NCI-H1417 (cell line): ENCODE results near the gene ANKS1A.
"Not testable (repeated sequence)": the region's sequence is repeated elsewhere in the genome, so short reads cannot be mapped to it uniquely, and the experiment has no call there.

Experiments
- DNase-seq, 3 experiments: peaks; one replicate each; lab custom pipeline; 2025; lab: John Stamatoyannopoulos, UW

Gene ANKS1A

DNA sequence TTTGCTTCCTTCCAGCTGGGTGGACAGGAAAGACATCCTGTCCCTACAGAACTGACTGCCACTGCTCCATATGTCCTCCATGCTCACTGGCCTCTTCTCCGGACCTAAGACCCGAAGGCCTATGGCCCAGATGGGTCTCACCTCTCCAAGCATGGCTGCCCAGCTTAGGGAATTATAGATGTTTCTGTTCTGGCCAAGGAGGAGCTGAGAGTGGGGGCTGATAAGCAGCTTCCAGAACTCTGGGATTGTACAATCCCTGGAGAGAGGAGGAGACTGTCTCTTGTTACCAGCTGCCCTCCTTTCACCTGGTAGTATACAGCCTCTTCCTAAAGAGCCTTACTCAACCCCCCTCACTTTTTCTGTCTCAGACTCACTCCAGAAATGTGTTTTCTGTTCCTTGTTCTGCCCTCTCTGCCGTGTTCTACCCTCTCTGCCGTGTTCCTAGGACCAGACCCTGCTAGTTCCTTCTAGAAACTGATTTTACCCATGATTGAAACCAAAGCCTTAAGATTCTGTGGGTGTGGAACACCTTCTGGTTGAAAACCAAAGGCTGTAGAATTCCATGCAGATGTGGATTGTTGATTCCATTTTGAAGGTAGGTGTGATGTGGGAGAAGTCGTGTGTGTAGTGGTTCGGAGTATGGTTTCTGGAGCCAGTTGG is 28.7 kb downstream of the ANKS1A start:
- no peak for DNase-seq

DNA sequence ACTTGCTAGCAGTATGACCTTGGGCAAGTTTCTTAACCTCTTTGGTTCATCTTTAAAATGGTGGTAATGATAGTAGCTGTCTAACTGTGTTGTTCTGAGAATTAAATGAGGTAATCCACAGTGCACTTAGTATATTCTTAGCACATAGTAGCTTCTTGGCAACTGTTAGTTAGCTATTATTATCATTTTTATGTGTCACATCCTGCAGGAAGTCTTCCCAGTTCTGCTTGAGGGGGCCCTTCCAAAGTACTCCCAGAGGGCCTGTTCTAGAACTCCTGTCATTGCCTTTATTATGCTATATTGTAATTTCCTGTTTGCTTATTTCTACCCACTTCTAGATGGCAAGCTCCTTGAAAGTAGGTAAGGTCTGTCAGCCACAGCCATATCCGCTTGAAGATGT is 30.6 kb downstream of the ANKS1A start:
- no peak for DNase-seq

DNA sequence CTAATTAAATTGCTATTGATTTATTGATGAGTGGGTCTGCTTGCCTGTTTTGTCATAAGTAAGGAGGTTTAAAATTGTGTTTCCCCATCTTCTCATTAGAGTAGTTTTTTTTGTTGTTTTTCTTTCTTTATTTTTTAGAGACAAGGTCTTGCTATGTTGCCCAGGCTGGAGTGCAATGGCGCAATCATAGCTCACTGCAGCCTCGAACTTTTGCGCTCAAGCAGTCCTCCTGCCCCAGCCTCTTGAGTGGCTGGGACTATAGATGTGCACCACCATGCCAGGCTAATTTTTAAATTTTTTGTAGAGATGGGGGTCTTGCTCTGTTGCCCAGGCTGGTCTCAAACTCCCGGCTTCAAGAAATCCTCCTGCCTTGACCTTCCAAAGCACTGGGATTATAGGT is 31.0 kb downstream of the ANKS1A start:
- no peak for DNase-seq

DNA sequence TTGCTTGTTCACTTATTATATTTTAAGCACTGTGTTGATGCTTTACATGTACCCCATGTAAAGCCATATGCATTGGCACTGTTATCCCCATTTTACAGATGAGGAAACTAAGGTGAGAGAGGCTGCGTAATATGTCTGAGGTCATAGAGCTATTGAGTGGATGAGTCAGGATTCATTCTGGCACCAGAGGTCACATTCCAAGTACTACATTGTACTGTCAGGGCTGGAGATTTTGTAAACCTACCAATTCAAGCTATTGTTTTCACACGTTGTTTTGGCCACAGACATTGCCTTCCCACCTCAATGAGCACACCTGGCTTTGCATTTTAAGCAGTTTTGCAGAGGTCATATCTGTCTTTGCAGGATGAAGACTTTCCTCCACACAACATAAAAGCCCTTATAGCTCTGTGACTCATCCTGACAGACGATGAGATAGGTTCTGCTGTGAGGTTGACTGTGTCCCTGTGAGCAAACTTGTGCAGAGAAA is 33.2 kb downstream of the ANKS1A start:
- DNase-seq = no peak

DNA sequence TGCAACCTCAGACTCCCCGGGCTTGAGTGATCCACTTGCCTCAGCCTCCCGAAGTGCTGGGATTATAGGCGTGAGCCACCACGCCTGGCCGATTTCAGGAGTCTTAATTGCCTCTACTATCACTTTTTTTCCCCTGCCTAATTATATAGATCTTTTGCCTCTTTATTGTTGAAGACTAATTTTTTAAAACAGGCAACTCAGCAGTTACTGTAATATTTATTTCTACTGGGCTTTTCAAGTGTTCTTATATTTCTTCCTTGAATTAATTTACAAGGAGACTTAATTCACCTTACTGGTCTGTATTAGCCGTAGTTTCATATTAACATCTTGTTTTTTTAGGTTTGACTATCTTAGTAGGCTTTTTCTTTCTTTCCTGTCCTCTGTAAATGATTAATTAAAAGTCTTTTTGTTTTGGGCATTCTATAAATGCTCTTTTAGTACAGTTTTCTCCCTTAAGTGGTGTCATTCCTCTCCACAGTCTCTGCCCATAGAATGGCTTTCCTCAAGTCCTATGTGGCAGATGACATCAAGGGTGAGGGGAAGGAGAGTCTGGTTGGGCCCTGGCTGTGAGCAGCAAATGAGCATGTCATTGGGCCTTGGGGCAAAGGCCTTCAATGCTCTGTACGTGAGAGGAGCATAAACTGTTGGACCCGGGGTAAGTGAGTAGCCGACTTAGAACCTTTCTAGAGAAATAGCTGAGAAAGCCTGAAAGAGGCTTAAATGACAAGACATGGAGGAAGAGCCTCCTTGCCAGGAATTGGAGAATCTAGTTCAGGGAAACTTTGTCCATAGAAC is 36.0 kb downstream of the ANKS1A start:
- no peak for DNase-seq

DNA sequence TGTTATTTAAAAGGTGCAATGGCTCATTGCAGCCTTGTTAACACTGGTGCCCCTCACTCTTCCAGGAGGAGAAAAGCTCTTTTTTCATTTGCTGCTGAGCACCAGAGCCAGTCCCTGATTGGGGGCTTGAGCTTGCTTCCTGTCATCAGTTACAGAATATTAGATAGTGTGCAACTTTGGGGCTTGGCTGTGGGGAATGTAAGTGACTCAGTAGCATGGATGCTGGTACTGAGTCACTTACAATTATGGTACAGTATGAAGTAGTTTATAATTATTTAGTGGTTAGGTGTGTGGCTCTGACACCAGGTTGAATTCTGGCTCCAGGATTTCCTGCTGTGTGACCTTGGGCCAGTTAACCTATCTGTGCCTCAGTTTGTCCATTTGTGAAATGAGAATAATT is 37.6 kb downstream of the ANKS1A start:
- DNase-seq = no peak

DNA sequence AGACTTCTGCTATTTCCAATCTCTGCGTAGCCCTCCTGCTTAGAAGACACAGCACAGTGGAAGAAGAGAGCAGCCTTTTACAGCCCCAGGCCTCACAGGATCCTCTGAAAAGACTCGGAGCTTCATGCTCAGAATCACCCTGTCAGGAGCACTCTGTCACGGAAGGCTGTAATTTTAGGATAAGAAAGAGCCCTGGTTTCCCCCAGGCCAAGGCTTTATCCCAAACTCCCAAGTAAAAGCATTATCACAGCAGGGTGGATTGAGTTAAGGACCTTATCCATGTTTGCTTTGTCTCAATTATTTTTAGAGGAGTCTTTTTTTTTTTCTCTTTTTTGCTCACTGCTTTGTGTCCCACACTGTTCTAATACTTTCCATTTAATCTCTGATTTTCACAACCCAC is 39.2 kb downstream of the ANKS1A start:
- peak; percentile 34 to 84 (median 81) for DNase-seq

DNA sequence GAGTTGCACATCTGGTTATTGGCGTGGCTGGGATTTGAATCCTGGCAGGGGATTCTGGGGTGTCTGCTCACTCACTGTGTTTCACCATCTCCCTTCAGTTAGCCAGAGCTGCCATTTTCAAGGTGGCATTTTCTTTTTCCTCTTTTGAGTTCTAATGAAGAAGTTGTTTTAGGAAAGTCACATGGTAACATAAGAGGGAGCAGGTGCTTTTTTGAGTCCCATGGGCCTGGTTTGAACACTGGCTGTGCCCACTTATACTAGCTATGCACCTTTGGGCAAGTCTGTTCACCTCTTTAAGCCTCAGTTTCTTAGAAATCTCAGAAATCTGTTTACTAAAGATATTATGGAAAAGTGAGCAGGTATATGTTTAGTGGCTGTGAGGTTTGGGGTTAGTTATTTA is 39.6 kb downstream of the ANKS1A start:
- peak in 1 of 3 experiments; percentile 46 for DNase-seq

DNA sequence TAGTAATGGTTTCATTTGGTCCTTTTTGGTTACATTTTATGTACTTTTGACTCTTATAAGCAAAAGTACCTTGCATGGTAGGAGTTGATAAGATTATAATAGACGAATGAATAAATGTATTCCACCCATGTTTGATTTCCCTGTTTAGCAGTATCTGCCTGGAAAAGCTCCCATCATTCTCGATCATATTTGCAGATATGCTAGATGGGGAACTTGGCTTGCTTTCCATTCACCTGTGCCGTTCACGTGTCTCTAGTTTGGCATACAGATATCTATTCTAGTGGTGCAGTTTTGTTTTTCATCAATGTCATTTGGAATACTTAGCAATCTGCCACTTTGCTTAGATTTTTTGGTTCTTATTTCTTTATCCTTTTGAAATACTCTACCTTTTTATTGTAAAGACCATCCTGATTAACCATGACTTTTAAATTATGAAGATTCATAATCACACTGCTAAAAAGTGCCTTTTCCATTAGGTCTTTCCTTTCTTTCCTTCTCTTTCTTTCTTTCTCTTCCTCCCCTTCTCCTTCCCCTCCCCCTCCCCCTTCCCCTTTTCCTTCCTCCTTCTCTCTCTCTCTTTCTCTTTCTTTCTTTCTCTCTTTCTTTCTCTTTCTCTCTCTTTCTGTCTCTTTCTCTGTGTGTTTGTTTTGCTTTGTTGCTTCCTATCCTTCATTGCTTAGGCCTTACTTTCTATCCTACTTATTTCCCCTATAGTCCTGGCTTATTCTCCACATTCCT is 40.4 kb downstream of the ANKS1A start:
- no peak for DNase-seq

DNA sequence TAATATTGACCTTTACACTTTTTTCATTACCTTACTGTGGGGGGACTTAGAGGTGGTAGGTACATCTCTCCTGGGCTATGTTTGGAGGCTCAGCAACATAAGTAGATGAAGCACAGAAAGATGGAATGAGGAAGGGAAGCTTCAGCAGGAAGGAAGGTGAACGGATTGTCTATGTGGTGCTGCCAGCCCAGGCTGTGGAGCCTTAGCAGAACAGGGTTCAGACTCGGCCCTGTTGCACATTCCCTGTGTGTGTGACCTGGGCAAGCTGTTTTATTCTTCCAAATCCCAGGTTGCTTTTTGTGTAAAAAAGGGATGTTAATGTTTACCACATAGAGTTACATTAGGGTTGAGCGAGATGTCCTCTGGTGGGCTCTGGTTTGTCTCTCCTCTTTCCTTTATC is 41.2 kb downstream of the ANKS1A start:
- no peak for DNase-seq

DNA sequence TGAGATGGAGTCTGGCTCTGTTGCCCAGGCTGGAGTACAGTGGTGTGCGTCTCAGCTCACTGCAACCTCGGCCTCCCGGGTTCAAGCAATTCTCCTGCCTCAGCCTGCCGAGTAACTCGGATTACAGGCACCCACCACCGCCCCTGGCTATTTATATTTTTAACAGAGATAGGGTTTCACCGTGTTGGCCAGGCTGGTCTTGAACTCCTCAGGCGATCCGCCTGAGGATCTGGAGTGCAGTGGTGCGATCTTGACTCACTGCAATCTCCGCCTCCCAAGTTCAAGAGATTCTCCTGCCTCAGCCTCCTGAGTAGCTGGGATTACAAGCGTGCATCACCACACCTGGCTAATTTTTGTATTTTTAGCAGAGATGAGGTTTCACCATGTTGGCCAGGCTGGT is 43.1 kb downstream of the ANKS1A start:
- DNase-seq = not testable (repeated sequence)

DNA sequence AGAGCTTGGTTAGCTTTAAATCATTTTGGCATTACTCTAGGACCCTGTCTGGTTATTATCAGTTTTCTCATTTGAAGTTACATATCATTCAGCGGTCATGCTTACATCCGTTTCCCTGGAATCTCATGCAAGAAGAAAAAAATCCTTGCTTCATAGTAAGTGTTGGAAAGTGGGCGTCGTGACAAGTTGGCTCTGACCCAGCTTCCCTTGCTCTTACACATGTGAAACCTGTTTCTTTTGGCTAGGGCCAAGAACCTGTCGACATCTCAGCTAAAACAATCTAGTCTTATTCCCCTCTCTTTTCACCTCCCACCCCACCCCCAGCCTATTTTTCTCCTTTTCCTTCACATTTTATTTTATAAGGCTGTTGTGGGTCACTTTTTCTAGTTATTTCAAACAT is 45.5 kb downstream of the ANKS1A start:
- no peak for DNase-seq

DNA sequence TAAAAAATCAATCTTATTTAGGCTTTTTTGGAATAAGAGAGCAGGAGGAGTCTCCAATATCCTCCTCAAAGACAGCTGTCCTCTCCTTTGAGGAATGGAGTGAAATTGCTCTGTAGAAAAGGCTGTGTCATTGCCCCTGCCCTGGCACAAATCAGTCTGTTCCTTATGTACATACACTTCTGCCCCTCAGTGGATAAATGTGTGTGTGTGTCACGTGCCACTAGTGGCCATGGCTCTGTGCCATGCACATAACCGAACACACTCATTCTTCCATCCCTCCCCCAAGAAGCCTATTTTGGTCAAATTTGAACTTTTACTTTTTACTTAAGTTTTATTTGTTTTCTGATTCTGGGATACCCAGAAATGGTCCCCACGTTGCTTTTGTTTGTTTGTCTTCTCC is 49.2 kb downstream of the ANKS1A start:
- no peak for DNase-seq

DNA sequence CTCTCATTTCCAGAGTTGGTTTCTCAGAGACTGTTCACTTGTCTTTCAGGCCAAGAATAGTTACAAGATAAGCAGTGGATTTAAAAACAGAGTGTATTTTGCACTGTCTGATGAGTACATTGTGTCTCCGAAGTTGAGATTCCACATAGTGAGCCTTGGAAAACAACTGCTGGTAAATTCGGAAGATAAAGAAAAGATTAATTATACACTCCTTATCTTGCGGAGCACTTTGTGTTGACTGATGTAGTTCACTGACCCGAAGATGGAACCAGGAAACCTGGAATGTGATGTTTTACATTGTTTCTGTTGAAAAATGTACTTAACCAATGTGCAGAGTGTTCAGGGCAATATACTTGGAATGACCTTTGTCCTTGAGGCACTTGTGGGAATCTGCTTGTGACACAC is 51.0 kb downstream of the ANKS1A start:
- no peak for DNase-seq

DNA sequence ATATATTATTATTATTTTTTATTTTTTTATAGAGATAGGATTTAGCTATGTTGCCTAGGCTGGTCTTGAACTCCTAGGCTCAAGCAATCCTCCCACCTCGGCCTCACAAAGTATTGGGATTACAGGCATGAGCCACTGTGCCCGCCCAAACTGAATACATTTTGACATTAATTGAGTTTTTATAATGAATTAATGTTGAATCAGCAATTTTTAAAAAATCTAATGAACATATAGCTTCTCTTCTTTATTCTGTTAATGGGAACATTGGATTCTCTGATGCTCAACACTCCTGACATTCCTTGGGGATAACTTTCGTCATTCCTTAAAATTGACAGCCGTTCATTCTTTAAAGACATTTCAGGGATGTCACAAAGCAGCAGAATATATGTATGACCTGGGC is 52.4 kb downstream of the ANKS1A start:
- DNase-seq = no peak

DNA sequence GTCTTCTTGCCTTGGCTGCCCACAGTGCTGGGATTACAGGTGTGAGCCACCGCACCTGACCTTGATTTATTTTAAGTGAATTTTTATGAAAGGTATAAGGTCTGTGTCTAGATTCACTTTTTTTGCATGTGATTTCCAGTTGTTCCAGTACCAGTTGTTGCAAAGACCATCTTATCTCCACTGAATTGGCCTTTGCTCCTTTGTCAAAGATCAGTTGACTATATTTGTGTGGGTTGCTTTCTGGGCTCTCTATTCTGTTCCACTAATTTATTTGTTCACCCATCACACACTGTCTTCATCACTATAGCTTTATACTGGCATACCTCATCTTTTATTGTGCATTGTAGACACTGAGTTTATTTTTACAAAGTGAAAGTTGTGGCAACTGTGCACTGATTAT is 56.3 kb downstream of the ANKS1A start:
- DNase-seq = no peak

DNA sequence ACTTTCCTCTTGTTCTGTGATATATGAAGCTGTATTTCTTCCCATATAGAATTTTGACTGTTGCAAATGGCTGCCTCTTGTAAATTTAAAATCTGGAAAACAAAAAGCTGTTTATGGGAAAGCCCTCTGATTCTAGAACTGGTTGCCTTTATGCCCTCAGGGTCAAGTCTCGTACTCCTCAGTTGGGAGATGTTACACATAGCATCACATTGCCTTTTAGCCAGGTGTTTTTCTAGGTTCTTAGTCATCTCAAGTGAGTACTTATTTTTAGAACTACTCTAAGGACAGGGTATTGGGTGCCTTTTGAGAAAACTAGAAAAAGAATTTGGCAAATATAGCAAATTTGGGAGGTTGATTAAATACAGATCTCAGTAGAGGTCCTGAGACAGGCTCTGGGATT is 58.5 kb downstream of the ANKS1A start:
- DNase-seq = no peak

DNA sequence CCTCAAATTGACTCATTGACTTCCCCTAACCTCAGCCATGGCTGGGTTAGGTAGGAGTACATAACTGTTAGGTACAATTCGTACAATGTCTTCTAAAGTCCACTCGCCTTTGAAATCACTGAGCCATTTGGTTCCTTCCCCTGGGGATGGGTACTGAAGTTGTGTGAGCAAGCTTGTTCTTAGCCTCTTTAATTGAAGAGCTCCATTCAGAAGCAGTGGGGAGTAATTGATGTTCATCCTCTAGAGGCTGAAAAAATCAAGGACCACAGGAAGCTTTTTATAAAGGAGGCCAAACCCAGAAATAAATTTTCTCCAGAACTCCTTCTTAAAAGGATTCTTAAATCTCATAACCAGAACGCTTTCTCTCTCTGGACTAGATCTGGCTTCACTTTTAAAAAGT is 60.6 kb downstream of the ANKS1A start:
- peak in 2 of 3 experiments; percentile 20 to 67 for DNase-seq

DNA sequence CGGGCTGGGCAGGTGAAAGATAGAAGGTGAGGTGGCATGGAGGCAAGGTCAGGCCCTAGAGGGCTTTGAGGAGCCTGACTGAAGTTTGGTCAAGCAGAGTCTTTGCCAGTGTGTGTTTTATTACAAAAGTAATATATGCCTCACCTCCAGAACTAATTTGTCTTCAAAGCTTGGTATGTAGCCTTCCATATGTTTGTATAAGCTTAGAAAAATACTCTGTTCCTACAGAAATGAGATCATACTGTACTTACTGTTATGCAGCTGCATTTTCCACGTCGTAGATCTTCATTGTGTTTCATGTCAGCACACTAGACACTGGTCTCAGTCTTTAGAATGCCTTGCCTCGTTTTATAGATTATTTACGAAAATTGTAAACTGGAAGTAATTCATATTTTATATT is 61.8 kb downstream of the ANKS1A start:
- DNase-seq = no peak

DNA sequence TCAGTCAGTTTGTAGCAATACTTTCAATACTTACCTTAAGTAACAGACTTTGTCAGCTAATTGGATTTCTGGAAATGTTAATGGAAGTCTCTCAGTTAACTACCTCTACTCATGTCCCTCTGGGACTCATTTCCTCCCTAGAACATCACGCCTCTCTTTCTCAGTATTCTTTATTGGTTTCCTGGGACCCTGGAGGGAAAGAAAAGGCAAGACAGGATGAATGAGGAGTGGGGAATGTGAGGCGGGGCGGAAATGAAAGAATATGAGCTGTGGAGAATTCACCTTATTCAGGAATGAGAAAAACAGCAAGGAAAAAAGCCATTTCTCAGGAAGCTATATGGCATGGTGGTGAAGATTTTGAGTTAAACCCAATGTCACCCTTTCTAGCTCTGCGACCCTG is 62.7 kb downstream of the ANKS1A start:
- DNase-seq = no peak

DNA sequence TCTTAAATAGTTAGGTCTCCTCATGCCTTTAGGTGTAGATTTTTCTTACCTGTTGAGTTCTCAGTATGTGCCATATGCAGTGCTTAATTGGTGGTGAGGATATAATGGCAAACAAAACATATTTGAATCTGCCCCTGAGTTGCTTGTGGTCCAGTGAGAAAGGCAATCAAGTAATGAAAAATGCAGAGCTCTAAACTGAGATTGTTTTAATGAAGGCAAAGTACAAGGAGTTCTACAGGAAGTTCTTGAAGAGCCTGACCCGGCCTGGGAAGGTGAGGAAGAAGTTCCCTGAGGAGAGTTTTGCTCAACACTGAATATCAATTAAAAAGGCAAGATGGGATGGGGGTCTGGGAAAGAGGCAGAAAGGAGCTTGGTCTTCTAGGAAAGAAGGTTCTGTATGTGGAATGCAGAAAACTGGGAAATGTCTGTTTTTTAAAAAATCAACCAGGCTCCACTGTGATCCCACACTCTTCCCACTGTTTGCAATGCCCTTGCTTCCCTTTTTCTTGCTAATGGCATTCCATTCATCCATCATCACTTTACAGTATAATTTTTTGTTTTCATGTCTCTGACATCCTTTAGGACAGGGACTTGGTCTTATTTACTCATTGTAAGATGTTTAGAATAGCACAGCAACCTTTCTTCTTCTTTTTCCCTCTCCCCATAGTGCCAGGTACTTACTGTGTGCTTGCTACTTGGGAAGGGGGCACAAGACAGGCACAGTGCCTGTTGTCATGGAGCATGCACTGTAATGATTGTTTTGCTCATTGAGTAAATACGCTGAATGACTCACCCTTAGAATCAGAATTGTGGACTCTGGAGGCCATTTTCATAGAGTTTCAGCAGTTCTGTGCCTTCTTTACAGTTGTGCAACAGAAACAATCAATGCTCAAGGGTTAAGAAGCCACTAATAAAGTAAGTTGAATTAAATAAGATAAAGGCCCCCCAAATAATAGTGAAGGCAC is 64.3 kb downstream of the ANKS1A start:
- peak in 2 of 3 experiments; percentile 62 to 83 for DNase-seq

DNA sequence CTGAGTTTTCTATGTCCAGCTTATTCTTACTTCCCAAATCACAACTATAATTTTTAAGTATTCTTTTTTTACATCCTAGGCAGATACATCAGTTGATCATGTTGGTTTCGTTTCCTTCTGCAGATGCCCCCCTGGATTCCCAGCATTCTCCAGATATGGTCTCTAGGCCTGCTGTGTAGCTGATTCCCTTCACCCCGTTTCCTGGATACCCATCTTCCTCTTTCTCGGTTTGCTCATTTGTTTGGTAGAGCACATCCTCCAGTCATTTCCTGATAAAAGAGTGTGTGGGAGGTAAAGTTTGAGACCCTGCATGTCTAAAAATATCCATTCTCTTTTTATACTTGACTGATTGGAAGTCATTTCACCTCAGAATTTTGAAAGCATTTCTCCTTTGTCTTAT is 66.4 kb downstream of the ANKS1A start:
- DNase-seq = no peak
